ENCODE results near the gene ILRUN.
"Not testable (repeated sequence)": the region's sequence is repeated elsewhere in the genome, so short reads cannot be mapped to it uniquely, and the experiment has no call there.

The ILRUN gene

DNA sequence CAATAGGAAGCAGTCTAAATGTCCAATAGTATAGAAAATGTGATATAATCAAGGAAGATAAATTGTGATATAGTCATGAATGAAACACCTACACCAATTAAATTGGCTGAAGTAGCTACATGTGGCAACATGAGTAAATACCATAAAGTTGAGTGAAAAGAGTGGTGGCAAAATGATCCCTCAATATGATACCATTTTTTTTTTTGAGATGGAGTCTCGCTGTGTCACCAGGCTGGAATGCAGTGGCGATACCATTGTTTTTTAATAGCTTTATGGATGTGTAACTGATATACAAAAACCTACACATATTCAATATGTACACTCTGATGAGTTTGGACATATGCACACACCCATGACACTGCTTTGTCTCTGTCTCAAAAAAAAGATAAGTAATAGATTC lies 20.9 kb upstream of the ILRUN start:
- TF ChIP-seq SPI1 (IDR thresholded peaks at IDR 0.05; ENCODE audit: borderline replicate concordance, low read depth) (no peak), POLR2AphosphoS5 (IDR thresholded peaks at IDR 0.05; ENCODE audit: low read depth) (no peak), GABPA (IDR thresholded peaks at IDR 0.05; ENCODE audit: low read depth) (no peak)
- TF ChIP-seq, protein P1, sequence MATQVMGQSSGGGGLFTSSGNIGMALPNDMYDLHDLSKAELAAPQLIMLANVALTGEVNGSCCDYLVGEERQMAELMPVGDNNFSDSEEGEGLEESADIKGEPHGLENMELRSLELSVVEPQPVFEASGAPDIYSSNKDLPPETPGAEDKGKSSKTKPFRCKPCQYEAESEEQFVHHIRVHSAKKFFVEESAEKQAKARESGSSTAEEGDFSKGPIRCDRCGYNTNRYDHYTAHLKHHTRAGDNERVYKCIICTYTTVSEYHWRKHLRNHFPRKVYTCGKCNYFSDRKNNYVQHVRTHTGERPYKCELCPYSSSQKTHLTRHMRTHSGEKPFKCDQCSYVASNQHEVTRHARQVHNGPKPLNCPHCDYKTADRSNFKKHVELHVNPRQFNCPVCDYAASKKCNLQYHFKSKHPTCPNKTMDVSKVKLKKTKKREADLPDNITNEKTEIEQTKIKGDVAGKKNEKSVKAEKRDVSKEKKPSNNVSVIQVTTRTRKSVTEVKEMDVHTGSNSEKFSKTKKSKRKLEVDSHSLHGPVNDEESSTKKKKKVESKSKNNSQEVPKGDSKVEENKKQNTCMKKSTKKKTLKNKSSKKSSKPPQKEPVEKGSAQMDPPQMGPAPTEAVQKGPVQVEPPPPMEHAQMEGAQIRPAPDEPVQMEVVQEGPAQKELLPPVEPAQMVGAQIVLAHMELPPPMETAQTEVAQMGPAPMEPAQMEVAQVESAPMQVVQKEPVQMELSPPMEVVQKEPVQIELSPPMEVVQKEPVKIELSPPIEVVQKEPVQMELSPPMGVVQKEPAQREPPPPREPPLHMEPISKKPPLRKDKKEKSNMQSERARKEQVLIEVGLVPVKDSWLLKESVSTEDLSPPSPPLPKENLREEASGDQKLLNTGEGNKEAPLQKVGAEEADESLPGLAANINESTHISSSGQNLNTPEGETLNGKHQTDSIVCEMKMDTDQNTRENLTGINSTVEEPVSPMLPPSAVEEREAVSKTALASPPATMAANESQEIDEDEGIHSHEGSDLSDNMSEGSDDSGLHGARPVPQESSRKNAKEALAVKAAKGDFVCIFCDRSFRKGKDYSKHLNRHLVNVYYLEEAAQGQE (IDR thresholded peaks at IDR 0.05; ENCODE audit: insufficient replicate concordance, low read depth): no peak
- TF ChIP-seq, protein P2, sequence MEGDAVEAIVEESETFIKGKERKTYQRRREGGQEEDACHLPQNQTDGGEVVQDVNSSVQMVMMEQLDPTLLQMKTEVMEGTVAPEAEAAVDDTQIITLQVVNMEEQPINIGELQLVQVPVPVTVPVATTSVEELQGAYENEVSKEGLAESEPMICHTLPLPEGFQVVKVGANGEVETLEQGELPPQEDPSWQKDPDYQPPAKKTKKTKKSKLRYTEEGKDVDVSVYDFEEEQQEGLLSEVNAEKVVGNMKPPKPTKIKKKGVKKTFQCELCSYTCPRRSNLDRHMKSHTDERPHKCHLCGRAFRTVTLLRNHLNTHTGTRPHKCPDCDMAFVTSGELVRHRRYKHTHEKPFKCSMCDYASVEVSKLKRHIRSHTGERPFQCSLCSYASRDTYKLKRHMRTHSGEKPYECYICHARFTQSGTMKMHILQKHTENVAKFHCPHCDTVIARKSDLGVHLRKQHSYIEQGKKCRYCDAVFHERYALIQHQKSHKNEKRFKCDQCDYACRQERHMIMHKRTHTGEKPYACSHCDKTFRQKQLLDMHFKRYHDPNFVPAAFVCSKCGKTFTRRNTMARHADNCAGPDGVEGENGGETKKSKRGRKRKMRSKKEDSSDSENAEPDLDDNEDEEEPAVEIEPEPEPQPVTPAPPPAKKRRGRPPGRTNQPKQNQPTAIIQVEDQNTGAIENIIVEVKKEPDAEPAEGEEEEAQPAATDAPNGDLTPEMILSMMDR (IDR thresholded peaks at IDR 0.05; ENCODE audit: insufficient read depth, low read length): no peak
- H3K4me3 ChIP-seq (replicated peaks; ENCODE audit: insufficient read depth, low read length): no peak overlapping the region
- DNase-seq (ENCODE audit: low read depth in 1 of 2, low spot score in 1 of 2): no peak
- no peaks in the 10 kb centered on the region for H3K27me3 ChIP-seq (ENCODE audit: insufficient read depth, poor library complexity, severe bottlenecking)
- no peak overlapping the region for H3K27ac ChIP-seq (replicated peaks)

- H3K4me3 ChIP-seq (replicated peaks; ENCODE audit: insufficient read depth, low read length): no peak overlapping the region
- no peak for DNase-seq (ENCODE audit: low read depth in 1 of 2, low spot score in 1 of 2)
- H3K27ac ChIP-seq (replicated peaks): no peak overlapping the region
- TF ChIP-seq GABPA (IDR thresholded peaks at IDR 0.05; ENCODE audit: low read depth) (no peak), POLR2AphosphoS5 (IDR thresholded peaks at IDR 0.05; ENCODE audit: low read depth) (no peak), SPI1 (IDR thresholded peaks at IDR 0.05; ENCODE audit: borderline replicate concordance, low read depth) (no peak)
- TF ChIP-seq, protein P1 (IDR thresholded peaks at IDR 0.05; ENCODE audit: insufficient replicate concordance, low read depth): no peak
- TF ChIP-seq, protein P2 (IDR thresholded peaks at IDR 0.05; ENCODE audit: insufficient read depth, low read length): no peak
- H3K27me3 ChIP-seq (ENCODE audit: insufficient read depth, poor library complexity, severe bottlenecking): no peaks in the 10 kb centered on the region
These were observed 18.1 kb upstream of the ILRUN start for GRCh38 chr6:34714663-34715062.

DNA sequence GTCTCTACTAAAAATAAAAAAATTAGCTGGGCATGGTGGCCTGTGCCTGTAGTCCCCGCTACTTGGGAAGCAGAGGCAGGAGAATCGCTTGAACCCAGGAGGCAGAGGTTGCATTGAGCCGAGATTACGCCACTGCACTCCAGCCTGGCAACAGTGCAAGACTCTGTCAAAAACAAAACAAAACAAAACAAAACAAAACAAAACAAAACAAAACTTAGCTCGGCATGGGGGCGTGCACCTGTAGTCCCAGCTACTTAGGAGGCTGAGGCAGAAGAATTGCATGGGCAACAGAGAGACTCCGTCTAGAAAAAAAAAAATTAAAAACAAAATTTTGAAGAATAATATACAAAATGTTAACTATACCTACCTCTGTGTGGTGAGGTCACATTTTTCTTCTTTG lies 16.3 kb upstream of the ILRUN start:
- not testable (repeated sequence) for H3K27me3 ChIP-seq (ENCODE audit: insufficient read depth, poor library complexity, severe bottlenecking); H3K27ac ChIP-seq (replicated peaks); H3K4me3 ChIP-seq (replicated peaks; ENCODE audit: insufficient read depth, low read length); DNase-seq (ENCODE audit: low read depth in 1 of 2, low spot score in 1 of 2)

DNA sequence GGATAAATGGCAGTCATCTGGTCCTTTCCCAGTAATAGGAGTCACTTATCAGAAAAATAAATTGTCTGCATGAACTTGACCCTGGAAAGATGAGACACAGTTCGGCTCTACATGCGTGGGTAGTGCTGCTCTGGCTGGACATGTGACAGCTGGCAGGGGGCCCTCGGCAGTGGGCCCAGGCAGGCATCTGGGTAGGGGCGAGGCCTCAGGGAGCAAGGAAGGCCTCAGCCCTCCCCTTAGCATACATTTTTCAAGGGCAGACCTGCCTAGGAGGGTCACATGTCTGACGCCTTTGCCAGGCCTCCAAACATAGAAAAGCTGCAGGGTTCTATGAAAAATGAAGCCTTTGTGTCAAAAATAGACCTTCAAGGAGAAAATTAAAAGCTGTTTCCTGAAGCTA lies 12.8 kb upstream of the ILRUN start:
- no peak overlapping the region for H3K4me3 ChIP-seq (replicated peaks; ENCODE audit: insufficient read depth, low read length)
- H3K27ac ChIP-seq (replicated peaks): no peak overlapping the region
- DNase-seq (ENCODE audit: low read depth in 1 of 2, low spot score in 1 of 2): no peak
- TF ChIP-seq, protein P2 (IDR thresholded peaks at IDR 0.05; ENCODE audit: insufficient read depth, low read length): no peak
- TF ChIP-seq POLR2AphosphoS5 (IDR thresholded peaks at IDR 0.05; ENCODE audit: low read depth) (no peak), GABPA (IDR thresholded peaks at IDR 0.05; ENCODE audit: low read depth) (no peak), SPI1 (IDR thresholded peaks at IDR 0.05; ENCODE audit: borderline replicate concordance, low read depth) (no peak)
- TF ChIP-seq, protein P1 (IDR thresholded peaks at IDR 0.05; ENCODE audit: insufficient replicate concordance, low read depth): no peak
- no peaks in the 10 kb centered on the region for H3K27me3 ChIP-seq (ENCODE audit: insufficient read depth, poor library complexity, severe bottlenecking)
